HG02943 (cell line): ENCODE measurements around the gene CYP27C1.
"Not testable (repeated sequence)": the region's sequence is repeated elsewhere in the genome, so short reads cannot be mapped to it uniquely, and the experiment has no call there.

Experiments
- ATAC-seq: cut with Tn5 transposase; IDR thresholded peaks from one replicate; pipeline ENCODE4 v1.9.1; 2021; ENCODE audit warnings: mild to moderate bottlenecking, low read depth, moderate library complexity; ENCODE audit not compliant: unreplicated experiment

CYP27C1 gene

GRCh38 chr2:127175041-127175721 lies 44.9 kb downstream of the CYP27C1 start:
- ATAC-seq, result no peak

GRCh38 chr2:127174640-127175039 lies 45.5 kb downstream of the CYP27C1 start:
- no peak for ATAC-seq

- no peak for ATAC-seq
Measured at GRCh38 chr2:127174136-127174535, 46.0 kb downstream of the CYP27C1 start.

GRCh38 chr2:127173057-127173456 lies 47.0 kb downstream of the CYP27C1 start:
- ATAC-seq, result no peak

GRCh38 chr2:127172306-127172705 lies 47.8 kb downstream of the CYP27C1 start:
- ATAC-seq, result no peak

- no peak for ATAC-seq
Measured at GRCh38 chr2:127170452-127171197, 49.5 kb downstream of the CYP27C1 start.

GRCh38 chr2:127170021-127170420 lies 50.1 kb downstream of the CYP27C1 start:
- no peak for ATAC-seq

GRCh38 chr2:127169066-127169660 lies 50.9 kb downstream of the CYP27C1 start:
- no peak for ATAC-seq

GRCh38 chr2:127166231-127166860 lies 53.8 kb downstream of the CYP27C1 start:
- no peak for ATAC-seq

GRCh38 chr2:127165539-127165935 lies 54.6 kb downstream of the CYP27C1 start:
- no peak for ATAC-seq

- no peak for ATAC-seq
Measured at GRCh38 chr2:127164761-127165538, 55.1 kb downstream of the CYP27C1 start.

GRCh38 chr2:127163921-127164320 lies 56.2 kb downstream of the CYP27C1 start:
- no peak for ATAC-seq

- ATAC-seq, result not testable (repeated sequence)
Measured at GRCh38 chr2:127163090-127163406, 57.1 kb downstream of the CYP27C1 start.

- no peak for ATAC-seq
Measured at GRCh38 chr2:127162261-127163089, 57.6 kb downstream of the CYP27C1 start.

GRCh38 chr2:127161176-127162136 lies 58.6 kb downstream of the CYP27C1 start:
- ATAC-seq, result no peak

GRCh38 chr2:127160676-127161075 lies 59.4 kb downstream of the CYP27C1 start:
- no peak for ATAC-seq

GRCh38 chr2:127159543-127159942 lies 60.6 kb downstream of the CYP27C1 start:
- no peak for ATAC-seq

GRCh38 chr2:127158614-127159290 lies 61.3 kb downstream of the CYP27C1 start:
- no peak for ATAC-seq
